GM18861 (cell line): ENCODE results near the gene ATP1B1.
"Not testable (repeated sequence)": the region's sequence is repeated elsewhere in the genome, so short reads cannot be mapped to it uniquely, and the experiment has no call there.

ENCODE experiments used
- ATAC-seq: cut with Tn5 transposase; IDR thresholded peaks from one replicate; pipeline ENCODE4 v1.9.1; 2021; ENCODE audit not compliant: unreplicated experiment

The ATP1B1 gene

GRCh38 chr1:169113613-169114119 is 7.2 kb downstream of the ATP1B1 start:
- no peak for ATAC-seq

GRCh38 chr1:169115891-169116585 is 9.5 kb downstream of the ATP1B1 start:
- peak; percentile 65 for ATAC-seq

GRCh38 chr1:169117014-169117413 is 10.5 kb downstream of the ATP1B1 start:
- ATAC-seq, result no peak

GRCh38 chr1:169117599-169117998 is 11.1 kb downstream of the ATP1B1 start:
- no peak for ATAC-seq

GRCh38 chr1:169118227-169118626 is 11.7 kb downstream of the ATP1B1 start:
- ATAC-seq, result no peak

GRCh38 chr1:169119405-169119804 is 12.9 kb downstream of the ATP1B1 start:
- no peak for ATAC-seq

GRCh38 chr1:169120066-169120465 is 13.6 kb downstream of the ATP1B1 start:
- ATAC-seq, result no peak

GRCh38 chr1:169121146-169121923 is 14.8 kb downstream of the ATP1B1 start:
- ATAC-seq, result no peak

- ATAC-seq, result no peak
Measured at GRCh38 chr1:169122976-169123375, 16.5 kb downstream of the ATP1B1 start.

- no peak for ATAC-seq
Measured at GRCh38 chr1:169124459-169124858, 18.0 kb downstream of the ATP1B1 start.

GRCh38 chr1:169125597-169125996 is 19.1 kb downstream of the ATP1B1 start:
- ATAC-seq, result not testable (repeated sequence)

- ATAC-seq, result no peak
Measured at GRCh38 chr1:169126335-169126734, 19.8 kb downstream of the ATP1B1 start.

- no peak for ATAC-seq
Measured at GRCh38 chr1:169127305-169127704, 20.8 kb downstream of the ATP1B1 start.

GRCh38 chr1:169128562-169128961 is 22.1 kb downstream of the ATP1B1 start:
- ATAC-seq, result no peak

- ATAC-seq, result no peak
Measured at GRCh38 chr1:169129109-169129784, 22.8 kb downstream of the ATP1B1 start.

- ATAC-seq, result no peak
Measured at GRCh38 chr1:169130683-169131082, 24.2 kb downstream of the ATP1B1 start.

- ATAC-seq, result no peak
Measured at GRCh38 chr1:169132512-169133227, 26.2 kb downstream of the ATP1B1 start.

GRCh38 chr1:169133228-169133576 is 26.7 kb downstream of the ATP1B1 start:
- ATAC-seq, result no peak

GRCh38 chr1:169133801-169134502 is 27.5 kb downstream of the ATP1B1 start:
- ATAC-seq, result no peak

- ATAC-seq, result no peak
Measured at GRCh38 chr1:169137357-169137756, 30.9 kb downstream of the ATP1B1 start.
